Keratinocyte (primary cell): ENCODE measurements around the gene PLAC1.

ENCODE experiments used
- EZH2 ChIP-seq: IDR thresholded peaks from one replicate; pipeline ENCODE4 v1.6.1; 2012; ENCODE audit warnings: inconsistent platforms, mild to moderate bottlenecking, low read length, moderate library complexity
- TF ChIP-seq, protein P1 (sequence below), 3 experiments: IDR thresholded peaks in 1 of 3; conservative IDR thresholded peaks in 1 of 3; optimal IDR thresholded peaks in 1 of 3; 2 replicates in 2 of 3; 3 replicates in 1 of 3; pipeline versions ENCODE3 to v1.5.1; 2011; ENCODE audit warnings: low read length in 3 of 3, mild to moderate bottlenecking in 3 of 3, moderate library complexity in 2 of 3, control low read depth in 1 of 3, inconsistent platforms in 1 of 3; ENCODE audit not compliant: insufficient read depth in 2 of 3; ENCODE audit errors: extremely low read depth in 1 of 3

DNA sequence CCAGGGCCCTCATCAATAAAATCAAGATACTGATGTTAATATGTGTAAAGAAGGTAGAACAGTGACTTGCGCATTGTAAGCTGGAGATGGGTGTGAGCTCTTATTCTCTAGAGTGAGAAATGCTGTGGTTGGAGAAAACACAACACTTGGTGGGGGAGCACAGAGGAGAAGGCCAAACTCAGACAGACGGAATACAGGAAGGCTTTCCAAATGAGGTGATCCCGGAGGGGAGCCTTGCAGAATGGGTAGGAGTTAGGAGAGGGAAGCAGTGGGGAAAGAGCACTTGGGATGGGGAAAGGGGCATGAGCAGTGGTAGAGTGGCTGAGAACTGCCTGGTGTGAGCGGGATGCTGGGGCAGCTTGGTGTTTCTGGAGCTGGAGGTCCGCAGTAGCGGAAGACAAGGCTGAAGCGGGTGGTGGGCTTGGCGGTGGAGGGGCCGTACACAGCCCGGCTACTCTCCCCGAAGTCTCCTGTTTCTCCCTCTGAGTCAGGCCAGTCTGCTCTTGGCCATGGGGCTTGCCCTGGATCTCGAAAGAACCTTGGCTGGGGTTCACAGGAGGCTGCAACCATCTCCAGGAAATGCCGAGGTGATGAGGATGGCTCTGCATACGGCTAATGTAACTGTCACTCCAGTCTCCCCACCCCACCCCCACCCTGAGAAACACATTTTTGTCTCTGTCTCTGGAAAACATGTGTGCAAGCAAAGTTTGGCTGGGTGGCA, 11.3 kb upstream of the PLAC1 start:
- TF ChIP-seq, protein P1, sequence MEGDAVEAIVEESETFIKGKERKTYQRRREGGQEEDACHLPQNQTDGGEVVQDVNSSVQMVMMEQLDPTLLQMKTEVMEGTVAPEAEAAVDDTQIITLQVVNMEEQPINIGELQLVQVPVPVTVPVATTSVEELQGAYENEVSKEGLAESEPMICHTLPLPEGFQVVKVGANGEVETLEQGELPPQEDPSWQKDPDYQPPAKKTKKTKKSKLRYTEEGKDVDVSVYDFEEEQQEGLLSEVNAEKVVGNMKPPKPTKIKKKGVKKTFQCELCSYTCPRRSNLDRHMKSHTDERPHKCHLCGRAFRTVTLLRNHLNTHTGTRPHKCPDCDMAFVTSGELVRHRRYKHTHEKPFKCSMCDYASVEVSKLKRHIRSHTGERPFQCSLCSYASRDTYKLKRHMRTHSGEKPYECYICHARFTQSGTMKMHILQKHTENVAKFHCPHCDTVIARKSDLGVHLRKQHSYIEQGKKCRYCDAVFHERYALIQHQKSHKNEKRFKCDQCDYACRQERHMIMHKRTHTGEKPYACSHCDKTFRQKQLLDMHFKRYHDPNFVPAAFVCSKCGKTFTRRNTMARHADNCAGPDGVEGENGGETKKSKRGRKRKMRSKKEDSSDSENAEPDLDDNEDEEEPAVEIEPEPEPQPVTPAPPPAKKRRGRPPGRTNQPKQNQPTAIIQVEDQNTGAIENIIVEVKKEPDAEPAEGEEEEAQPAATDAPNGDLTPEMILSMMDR (optimal IDR thresholded peaks at IDR 0.05 in 1 of 3, IDR thresholded peaks at IDR 0.05 in 1 of 3, conservative IDR thresholded peaks at IDR 0.05 in 1 of 3; ENCODE audit: extremely low read depth in 1 of 3, insufficient read depth in 2 of 3, low read length in 3 of 3): no peak
- no peak for TF ChIP-seq EZH2
